ENCODE data around the gene HRH4. TPM values are rescaled to one million over a fixed set of nuclear protein-coding genes. Genes with fewer than 3 reads are reported as not detected.
A peak's percentile ranks its signal among the peaks of the same experiment; 100 is the strongest.

The HRH4 gene
- total RNA-seq, 6 donors from 2014 or later, result 0.10 to 1.1 (median 0.45) TPM; not detected in 2

DNA sequence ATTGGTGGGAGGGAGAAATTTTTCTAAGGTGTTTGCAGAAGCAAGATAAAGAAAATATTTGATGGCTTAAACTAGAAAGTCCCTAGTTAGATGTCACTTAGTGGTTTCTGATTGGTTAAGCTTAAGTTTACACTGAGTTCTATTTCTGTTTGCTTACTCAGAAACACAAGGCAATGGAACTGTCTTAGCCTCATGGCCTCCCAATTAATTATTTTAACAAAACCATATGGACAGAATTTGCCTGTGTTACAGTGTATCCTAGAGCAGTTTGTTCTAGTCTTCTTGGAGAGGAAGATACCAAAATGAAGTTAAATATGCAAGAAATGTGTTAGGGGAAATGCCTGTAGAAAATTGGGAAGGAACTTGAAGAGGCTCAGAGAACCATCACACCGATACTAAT, 38.6 kb upstream of the HRH4 start:
- Histone ChIP-seq H3K9me3 (peaks cover 0 to 3% (median 0%) of the 10 kb centered on the region in 4 donors), H3K36me3 (no peaks in the 10 kb centered on the region), H3K4me1 (peaks cover 0 to 4% (median 0%) of the 10 kb centered on the region in 4 donors), H3K27ac (peak overlapping the region in 1 of 4 donors; percentile 24), H3K4me3 (no peak overlapping the region), H3K27me3 (no peaks in the 10 kb centered on the region)
- DNase-seq, result no peak
- WGBS, 2 donors, result 35 to 39% methylated on average over 1 of the region's 1 CpG
- no peak for TF ChIP-seq POLR2AphosphoS5 (IDR thresholded peaks at IDR 0.05)
- TF ChIP-seq CTCF (IDR thresholded peaks at IDR 0.05), result no peak
- TF ChIP-seq EP300 (IDR thresholded peaks at IDR 0.05), result no peak
- TF ChIP-seq POLR2A (IDR thresholded peaks at IDR 0.05), result no peak
- ATAC-seq (ENCODE audit: low FRiP score in 2 of 2), result no peak

- H3K4me1 ChIP-seq, result peaks cover 5 to 18% (median 9%) of the 10 kb centered on the region in 4 donors
- H3K9me3 ChIP-seq, result peaks cover 0 to 3% (median 0%) of the 10 kb centered on the region in 4 donors
- H3K27me3 ChIP-seq, result no peaks in the 10 kb centered on the region
- no peak for TF ChIP-seq POLR2AphosphoS5 (IDR thresholded peaks at IDR 0.05)
- TF ChIP-seq EP300 (IDR thresholded peaks at IDR 0.05), result peak in 1 of 4 donors; percentile 12
- DNase-seq (no peak), ATAC-seq (ENCODE audit: low FRiP score in 2 of 2) (no peak)
- 43% methylated on average over 11 of the region's 11 CpGs for WGBS, 2 donors
- peak overlapping the region; percentile 79 to 97 (median 85) for H3K4me3 ChIP-seq
- H3K27ac ChIP-seq, result peak overlapping the region; percentile 81 to 90 (median 85)
- H3K36me3 ChIP-seq, result peaks cover 0 to 5% (median 0%) of the 10 kb centered on the region in 4 donors
Measured at GRCh38 chr18:24426073-24426397, 34.4 kb upstream of the HRH4 start.

GRCh38 chr18:24426398-24427294, 33.8 kb upstream of the HRH4 start, which contains the start of gene IMPACT:
Gene IMPACT (plus strand): TSS chr18:24426670. CDS start chr18:24426757, 87 bp downstream.
- Histone ChIP-seq H3K4me1 (peaks cover 5 to 18% (median 9%) of the 10 kb centered on the region in 4 donors), H3K9me3 (peaks cover 0 to 3% (median 0%) of the 10 kb centered on the region in 4 donors), H3K36me3 (peaks cover 0 to 11% (median 0%) of the 10 kb centered on the region in 4 donors), H3K27ac (peak within 1 kb of the TSS; percentile 81 to 90 (median 85)), H3K4me3 (peak within 1 kb of the TSS; percentile 79 to 97 (median 85)), H3K27me3 (no peaks in the 10 kb centered on the region)
- ATAC-seq (ENCODE audit: low FRiP score in 2 of 2), result peak; percentile 94 to 99
- 1 to 4% methylated on average over 27 to 58 of the region's 82 CpGs for WGBS, 2 donors
- peak; percentile 82 to 98 for DNase-seq
- peak in 2 of 4 donors; percentile 33 to 79 for TF ChIP-seq POLR2A (IDR thresholded peaks at IDR 0.05)
- TF ChIP-seq POLR2AphosphoS5 (IDR thresholded peaks at IDR 0.05), result peak; percentile 50 to 64
- peak in 1 of 6 experiments; percentile 18 for TF ChIP-seq CTCF (IDR thresholded peaks at IDR 0.05)
- TF ChIP-seq EP300 (IDR thresholded peaks at IDR 0.05), result no peak

- H3K36me3 ChIP-seq, result peaks cover 0 to 17% (median 0%) of the 10 kb centered on the region in 4 donors
- 52 to 53% methylated on average over 3 of the region's 3 CpGs for WGBS, 2 donors
- H3K27me3 ChIP-seq, result no peaks in the 10 kb centered on the region
- peaks cover 5 to 18% (median 9%) of the 10 kb centered on the region in 4 donors for H3K4me1 ChIP-seq
- DNase-seq (no peak), ATAC-seq (ENCODE audit: low FRiP score in 2 of 2) (no peak)
- TF ChIP-seq EP300 (IDR thresholded peaks at IDR 0.05) (no peak), CTCF (IDR thresholded peaks at IDR 0.05) (no peak)
- peaks cover 0 to 3% (median 0%) of the 10 kb centered on the region in 4 donors for H3K9me3 ChIP-seq
- peak overlapping the region in 1 of 4 donors; percentile 83 for H3K27ac ChIP-seq
- H3K4me3 ChIP-seq, result peak overlapping the region in 3 of 4 donors; percentile 84 to 97 (median 86)
Measured at GRCh38 chr18:24427484-24427883, 33.0 kb upstream of the HRH4 start.

DNA sequence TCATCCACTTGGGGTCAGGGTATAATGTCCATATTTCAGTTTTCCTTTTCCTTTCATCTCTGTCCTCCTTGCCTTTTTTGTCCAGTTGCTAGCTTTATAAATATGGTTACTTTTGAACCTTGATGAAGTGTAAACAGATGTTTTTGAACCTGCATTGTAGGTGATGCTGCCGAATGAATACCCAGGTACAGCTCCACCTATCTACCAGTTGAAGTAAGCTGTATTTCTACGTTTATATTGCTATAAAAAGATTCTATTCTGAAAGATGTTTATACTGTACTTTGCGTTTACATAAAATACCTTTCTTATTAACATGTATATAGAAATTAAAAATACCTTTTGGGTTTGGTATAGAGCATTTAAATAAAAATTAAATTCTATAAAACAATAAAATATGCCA, 31.7 kb upstream of the HRH4 start:
- TF ChIP-seq POLR2A (IDR thresholded peaks at IDR 0.05) (no peak), CTCF (IDR thresholded peaks at IDR 0.05) (no peak), POLR2AphosphoS5 (IDR thresholded peaks at IDR 0.05) (no peak), EP300 (IDR thresholded peaks at IDR 0.05) (no peak)
- no peak for DNase-seq
- Histone ChIP-seq H3K9me3 (peaks cover 0 to 3% (median 0%) of the 10 kb centered on the region in 4 donors), H3K4me1 (peaks cover 5 to 18% (median 9%) of the 10 kb centered on the region in 4 donors), H3K27ac (no peak overlapping the region), H3K4me3 (no peak overlapping the region), H3K27me3 (no peaks in the 10 kb centered on the region), H3K36me3 (peaks cover 0 to 17% (median 0%) of the 10 kb centered on the region in 4 donors)
- WGBS, 2 donors, result 78 to 86% methylated on average over 3 of the region's 3 CpGs
- no peak for ATAC-seq (ENCODE audit: low FRiP score in 2 of 2)
